GM18517 (cell line): ENCODE results near the gene MKNK1.
"Not testable (repeated sequence)": the region's sequence is repeated elsewhere in the genome, so short reads cannot be mapped to it uniquely, and the experiment has no call there.

Experiments used
- ATAC-seq: cut with Tn5 transposase; IDR thresholded peaks from one replicate; pipeline ENCODE4 v1.9.1; 2021; ENCODE audit warnings: mild to moderate bottlenecking, moderate library complexity; ENCODE audit not compliant: unreplicated experiment

MKNK1 gene

DNA sequence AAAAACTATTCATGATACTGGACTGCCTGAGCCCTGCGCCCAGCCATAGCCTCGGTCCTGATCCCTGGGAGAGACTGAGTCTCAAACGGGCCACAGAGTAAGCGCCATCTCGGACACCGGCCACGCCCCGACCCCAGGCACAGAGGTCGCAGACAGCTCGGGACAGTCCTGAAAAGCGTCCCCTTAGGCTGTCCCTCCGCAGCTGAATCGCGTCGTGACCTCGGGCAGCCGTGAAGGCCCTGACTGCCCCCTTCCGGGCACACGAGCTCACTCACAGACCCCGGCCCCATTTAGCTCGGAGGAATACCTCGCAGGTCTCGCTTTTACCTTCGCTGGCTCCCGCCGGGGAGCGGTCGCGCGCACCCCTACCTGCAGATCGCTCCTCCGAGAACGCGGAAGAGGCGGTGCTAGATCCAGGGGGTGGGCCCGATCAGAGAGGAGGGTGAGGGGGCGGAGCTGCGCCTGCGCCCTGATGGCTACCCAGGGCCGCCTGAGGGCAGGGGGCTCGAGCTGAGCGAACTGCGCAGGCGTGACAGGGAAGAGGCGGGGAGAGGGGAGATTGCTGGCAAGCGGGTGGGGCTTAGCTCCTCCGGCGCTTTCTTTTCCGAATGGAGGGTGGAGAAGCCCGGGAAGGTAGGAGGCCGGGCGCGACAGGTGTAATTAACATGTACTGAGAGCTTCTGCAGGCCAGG lies at the start of gene MKNK1:
MKNK1 (minus strand) TSS at position 411 of the 692 bp plus-strand sequence. CDS start 20,941 bp downstream, outside the sequence.
- peak; percentile 87 for ATAC-seq

DNA sequence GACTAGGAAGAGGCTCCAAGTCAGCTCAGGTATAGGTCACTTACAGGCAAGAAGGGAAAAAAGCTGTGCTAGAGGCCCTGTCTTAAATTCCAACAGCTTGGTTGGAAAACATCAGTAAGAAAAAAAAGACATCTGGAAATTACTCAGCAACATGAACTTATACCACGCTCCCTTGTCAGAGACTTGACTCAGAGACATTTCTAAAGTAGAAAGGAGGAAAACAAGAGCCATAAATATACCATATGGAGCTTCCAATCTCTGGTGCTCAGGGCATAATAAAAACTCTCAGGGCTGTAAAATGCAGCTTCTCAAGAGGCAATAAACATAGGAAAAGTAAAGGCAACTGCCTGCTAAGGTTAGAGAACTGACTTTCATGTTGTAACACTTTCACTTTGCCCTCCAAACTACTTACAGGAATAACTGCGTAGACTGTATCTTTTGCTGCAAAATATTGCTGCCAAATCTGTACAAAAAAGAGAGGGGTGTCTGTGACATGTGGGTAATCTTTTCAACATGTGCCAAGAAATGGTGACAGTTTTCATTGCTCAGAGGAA lies 49.4 kb upstream of the MKNK1 start:
- ATAC-seq = no peak

DNA sequence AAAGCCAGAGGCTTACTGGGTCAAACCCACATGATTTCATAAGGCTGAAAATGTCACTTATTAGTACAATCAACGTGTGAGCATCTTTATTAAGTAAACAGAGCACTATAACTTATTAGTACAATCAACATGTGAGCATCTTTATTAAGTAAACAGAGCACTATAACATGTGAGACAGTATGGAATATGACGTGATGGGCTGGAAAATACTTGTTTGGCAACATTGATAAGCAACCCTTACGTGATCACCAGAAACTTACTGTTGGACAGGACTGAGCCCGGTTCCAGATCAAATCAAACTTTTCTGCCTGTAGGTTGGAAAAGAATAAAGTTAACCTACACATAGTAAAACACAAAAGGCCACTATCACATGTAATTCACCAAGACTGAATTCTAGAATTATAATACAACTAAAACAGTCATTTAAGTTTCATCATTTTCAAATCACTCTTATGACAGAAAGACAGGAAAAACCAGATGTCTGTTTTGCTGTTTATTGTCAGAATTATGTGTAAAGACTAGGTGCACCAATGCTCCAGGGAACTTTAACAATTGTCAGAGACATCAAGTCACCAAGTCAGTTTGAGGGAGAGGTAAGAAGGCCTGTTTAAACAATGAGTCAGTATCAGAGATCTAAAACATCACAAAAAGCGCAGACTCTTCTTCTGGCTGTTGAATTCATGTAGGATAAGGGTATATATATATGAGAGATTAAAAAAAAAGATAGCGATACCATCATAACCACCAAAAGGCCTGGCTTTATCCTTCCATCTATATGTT lies 48.4 kb upstream of the MKNK1 start:
- ATAC-seq = no peak

DNA sequence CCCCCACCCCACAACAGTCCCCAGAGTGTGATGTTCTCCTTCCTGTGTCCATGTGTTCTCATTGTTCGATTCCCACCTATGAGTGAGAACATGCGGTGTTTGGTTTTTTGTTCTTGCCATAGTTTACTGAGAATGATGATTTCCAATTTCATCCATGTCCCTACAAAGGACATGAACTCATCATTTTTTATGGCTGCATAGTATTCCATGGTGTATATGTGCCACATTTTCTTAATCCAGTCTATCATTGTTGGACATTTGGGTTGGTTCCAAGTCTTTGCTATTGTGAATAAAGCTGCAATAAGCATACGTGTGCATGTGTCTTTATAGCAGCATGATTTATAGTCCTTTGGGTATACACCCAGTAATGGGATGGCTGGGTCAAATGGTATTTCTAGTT lies 47.1 kb upstream of the MKNK1 start:
- ATAC-seq = not testable (repeated sequence)

DNA sequence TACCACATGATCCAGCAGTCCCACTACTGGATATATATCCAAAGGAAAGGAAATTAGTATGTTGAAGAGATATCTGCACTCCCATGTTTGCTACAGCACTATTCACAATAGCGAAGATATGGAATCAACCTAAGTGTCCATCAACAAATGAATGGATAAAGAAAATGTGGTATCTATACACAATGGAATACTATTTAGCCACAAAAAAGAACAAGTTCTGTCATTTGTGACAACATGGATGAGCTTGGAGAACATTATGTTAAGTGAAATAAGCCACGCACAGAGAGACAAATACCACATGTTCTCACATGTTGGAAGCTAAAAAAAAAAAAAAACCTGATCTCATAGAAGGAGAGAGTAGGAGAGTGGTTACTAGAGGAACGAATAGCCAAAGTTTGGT lies 46.4 kb upstream of the MKNK1 start:
- ATAC-seq = no peak

DNA sequence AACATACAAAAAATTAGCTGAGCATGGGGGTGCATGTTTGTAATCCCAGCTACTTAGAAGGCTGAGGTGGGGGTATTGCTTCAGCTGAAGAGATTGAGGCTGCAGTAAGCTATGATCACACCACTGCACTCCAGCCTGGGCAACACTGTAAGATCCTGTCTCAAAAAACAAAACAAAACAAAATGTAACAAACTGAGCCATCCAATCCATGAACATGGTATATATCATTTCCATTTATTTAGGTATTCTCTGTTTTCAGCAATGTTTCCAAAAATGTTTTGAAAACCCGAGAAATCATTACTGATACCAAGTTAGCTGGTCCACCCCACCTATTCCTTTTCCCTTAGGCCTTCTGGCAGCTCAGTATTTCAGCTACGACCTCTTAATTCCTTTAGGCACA lies 45.7 kb upstream of the MKNK1 start:
- ATAC-seq = no peak

DNA sequence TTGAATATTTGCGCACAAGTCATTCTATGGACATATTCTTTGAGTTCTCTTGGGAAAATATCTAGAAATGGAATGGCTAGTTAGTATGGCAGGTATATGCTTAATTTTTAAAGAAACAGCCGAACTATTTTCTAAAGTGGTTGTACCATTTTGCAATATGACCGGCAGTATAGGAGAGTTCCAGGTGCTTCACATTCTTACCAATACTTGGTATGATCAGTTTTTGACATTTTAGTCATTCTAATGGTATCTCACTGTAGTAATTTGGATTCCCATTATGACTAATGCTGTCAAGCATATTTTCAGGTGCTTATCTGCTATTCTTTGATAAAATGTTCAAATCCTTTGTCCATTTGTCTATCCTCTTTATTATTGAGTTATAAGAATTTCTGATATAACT lies 43.5 kb upstream of the MKNK1 start:
- no peak for ATAC-seq

DNA sequence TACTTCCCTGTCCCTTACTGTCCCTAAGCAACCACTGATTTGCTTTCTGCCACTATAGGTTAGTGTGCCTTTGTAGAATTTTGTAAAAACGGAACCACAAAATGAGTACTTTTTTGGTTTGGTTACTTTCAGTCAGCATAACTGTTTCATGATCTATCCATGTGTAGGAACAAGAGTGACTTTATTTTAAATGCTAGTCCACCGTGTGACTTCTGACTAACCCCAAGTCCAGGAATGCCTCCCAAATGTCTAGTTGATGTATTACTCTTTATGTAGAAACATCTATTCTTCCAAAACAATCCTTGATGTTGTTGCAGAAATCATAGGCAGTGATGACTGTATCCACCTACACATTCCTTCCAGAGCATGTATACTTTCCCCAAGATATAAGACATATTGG lies 42.8 kb upstream of the MKNK1 start:
- ATAC-seq = no peak

DNA sequence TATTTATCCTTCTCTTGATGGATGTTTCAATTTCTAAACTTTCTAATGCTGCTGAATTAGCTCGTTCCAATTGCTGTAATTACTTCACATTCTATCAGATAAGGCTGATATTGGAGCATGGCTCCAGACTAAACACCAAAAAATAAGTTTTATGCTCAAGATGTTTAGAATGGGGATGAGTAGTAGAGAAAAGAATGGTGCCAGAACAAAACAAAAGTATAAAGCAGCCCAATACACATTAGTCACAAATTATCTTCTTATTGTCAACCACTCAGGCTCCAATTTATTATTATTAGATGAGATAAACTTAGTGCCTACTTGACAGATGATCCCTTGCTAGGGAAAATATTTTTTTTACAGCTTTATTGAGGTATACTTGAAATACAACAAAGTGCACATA lies 42.3 kb upstream of the MKNK1 start:
- no peak for ATAC-seq

DNA sequence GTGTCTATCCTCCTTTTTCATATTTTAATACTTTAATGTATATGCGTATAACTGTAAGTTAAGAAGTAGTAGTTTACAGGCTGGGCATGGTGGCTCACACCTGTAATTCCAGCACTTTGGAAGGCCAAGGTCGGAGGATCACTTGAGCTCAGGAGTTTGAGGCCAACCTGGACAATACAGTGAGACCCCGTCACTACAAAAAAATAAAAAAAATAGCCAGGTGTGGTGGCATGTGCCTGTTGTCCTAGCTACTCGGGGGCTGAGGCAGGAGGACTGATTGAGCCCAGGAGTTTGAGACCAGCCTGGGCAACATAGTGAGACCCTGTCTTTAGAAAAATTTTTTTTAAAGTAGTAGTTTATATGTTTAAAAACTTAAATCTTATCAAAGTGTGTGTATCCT lies 41.7 kb upstream of the MKNK1 start:
- ATAC-seq = no peak

DNA sequence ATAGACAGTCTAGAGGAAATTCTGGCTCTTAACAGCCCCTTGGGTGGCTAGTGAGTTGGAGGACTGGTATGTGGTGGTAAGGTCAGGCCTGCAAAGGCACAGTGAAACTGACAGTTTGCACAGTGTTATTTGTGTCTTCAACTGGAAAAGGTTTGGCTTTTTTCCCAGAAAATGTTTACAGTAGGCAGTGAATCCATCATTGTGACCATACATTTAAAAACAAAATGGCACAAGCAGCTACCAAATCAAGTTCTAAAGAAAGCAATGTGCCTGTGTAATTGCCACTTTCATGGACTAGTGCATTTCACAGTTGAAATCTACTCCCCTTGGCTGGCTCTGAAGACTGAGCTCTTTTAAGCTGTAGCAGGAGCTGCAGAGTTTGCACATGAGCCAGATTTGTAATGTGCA lies 39.3 kb upstream of the MKNK1 start:
- ATAC-seq = no peak

DNA sequence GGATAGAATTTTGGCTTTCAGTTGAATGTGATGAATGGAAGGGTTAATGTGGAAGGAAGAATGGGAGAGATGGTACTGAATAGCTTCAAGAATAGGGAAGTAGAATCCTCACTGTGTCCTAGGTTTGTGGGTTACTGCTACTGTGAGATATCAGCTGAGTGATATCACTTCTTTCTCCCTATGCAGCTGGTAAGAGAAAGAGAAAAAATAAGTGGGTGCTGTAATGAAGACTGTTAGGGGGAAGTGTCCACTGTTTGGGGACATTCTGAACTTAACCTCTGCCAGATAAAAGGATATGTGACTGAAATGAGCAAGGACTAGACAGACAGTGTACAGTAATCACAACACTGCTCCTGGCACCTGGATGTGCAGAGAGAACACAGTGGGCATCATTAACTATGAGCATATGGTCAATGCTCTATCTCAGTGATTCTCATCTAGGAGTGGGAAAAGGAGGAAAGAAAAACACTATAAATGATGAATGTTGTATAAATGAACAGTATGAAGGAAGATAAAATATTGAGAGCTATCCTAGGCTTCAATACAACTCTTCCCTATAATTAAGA lies 38.1 kb upstream of the MKNK1 start:
- no peak for ATAC-seq

DNA sequence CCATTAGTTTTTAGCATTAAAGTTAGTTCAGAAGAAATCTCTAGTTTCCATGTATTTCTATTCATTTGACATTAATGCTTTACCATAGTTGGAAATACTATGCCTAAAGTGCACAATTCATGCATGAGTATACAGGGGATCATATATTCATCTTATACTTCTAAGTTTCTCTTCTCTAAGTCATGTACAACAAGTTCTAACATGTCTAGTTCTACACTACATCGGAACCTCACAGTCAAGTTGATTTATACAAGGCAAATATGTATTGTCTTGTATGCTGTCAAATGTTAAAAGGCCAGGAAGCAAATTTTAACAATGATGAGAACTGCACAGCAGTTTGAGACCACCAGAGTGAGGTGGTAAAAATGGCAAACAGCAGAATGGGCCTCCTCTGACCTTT lies 35.5 kb upstream of the MKNK1 start:
- no peak for ATAC-seq

DNA sequence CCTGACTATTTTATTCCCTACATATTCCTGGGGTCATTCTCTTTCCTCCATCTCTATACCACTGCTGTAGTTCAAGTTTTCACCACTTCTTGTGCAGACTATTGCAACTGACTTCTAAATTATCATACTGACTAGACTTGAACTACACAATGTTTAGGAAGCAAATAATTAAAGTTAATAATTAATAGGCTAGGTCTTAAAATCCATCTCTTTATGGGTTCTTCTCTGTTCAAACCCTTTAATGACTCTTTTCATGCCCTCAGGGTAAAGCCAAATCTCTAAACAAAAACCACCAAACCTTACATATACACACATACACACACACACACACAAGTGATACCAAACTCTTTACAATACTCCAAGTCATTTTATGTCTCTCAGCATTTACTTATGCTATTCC lies 34.9 kb upstream of the MKNK1 start:
- no peak for ATAC-seq

DNA sequence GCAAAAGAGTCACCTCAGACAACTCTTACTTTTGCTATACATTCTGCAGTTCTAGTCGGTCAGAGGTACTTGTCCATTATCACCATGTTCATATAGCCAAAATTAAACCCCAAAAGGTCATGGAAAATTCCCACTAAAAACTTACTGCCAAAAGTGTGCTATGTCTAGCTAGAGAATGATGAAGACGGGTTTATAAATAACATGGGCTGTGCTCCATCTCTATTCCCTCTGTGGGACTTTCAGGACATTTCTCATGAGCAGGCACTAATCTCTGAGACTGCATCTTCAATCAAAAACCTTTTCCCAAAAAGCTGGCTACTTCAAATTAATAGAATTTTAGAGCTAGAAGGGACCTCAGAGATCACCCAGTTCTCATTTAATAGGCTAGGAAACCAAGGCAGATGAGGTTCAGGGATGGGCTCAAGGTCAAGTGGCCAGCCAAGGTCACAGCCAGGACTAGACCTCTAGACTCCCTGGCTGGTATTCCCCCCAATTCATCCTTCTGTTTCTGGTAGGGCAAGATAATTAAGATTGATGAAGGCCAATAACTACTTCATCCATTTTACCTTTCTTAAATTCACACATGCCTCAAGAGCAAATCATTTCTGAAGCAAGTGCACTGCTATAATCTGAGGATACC lies 33.5 kb upstream of the MKNK1 start:
- no peak for ATAC-seq

DNA sequence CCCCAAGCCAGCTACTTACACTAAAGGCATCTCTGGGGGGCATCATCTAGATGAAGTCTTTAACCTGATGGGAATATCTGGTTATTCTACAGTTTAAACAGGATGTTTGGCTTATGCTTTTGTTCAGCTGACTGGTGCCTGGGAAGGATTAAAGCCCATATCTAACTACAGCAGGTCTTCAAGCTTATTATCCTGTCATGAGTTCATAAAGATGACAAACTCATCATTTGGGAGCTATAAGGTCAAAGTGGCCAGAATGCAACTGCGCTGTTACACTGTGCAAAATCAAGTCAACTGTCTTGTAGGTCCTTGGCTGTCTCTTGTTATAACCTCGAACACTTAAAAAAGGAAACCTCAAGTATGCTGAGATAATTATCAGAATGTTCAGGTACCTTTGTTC lies 31.1 kb upstream of the MKNK1 start:
- no peak for ATAC-seq

DNA sequence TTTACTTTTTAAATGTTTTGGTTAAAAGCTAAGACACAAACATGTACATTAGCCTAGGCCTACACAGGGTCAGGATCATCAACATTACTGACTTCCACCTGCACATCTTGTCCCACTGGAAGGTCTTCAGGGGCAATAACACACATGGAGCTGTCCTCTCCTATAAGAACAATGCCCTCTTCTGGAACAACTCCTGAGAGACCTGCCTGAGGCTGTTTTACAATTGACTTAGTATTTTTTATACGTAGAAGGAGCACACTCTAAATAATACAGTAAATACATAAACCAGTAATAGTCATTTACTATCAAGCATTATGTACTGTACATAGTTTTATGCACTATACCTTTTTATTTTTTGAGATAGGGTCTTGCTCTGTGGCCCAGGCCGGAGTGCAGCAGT lies 26.7 kb upstream of the MKNK1 start:
- no peak for ATAC-seq

DNA sequence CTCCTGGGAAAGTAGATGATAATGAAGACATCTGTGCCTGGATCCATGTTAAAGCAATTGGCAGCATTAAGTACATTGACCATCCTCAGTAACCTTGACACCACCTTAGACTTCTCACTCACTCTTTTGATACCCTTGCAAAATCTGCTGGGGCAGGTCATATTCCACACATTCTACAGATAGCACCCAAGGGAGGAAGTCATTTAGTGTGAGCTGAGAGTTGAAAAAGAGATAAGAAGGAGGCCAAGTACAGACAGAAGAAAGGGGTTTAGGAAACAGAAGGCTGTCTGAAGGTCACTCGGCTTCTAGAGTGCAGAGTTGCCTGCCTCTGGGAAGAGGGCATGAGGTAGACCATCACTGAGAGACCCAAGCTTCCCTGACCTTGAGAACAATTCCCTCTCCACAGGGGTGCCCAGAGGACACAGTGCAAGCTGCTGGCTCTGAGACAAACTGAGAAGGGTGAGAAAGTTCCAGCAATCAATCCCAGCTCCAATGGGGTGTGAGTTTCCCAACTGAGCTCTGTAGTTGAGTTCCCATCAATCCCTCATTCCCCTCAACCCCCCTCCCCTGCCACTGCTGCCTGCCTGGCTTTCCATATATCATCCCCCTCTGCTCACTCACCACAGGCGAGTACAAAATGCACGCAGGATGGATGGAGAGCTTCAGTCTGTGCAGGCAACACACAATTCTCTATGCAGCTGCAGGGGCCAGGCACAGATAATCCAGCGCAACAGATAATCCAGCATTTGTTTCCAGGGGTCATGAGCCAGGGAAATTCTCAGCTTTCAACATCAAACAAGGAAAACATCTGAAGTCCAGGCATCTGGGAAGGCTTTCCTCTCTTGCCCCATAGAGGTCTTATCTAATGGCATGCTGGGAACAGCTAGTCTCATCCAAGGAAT lies 19.9 kb upstream of the MKNK1 start:
- no peak for ATAC-seq

DNA sequence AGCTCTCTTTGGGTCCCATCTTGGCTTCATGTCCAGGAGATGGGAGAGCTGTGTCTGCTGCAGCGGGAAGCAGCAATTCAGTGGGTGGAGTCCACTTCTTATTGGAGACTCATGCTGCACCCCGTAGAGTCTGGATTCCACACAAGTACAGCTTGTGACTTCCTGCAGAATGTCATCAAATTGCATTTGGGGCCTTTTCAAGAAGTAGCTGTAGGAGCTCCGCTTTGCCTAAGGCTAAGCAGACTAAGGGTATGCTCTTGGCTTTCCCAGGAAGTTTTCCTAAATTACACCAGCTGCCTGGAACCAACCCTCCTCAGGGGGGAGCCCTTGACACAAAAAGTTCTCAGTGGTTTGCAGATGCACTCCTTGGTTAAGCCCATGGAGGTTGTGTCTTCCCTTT lies 18.3 kb upstream of the MKNK1 start:
- ATAC-seq = no peak

DNA sequence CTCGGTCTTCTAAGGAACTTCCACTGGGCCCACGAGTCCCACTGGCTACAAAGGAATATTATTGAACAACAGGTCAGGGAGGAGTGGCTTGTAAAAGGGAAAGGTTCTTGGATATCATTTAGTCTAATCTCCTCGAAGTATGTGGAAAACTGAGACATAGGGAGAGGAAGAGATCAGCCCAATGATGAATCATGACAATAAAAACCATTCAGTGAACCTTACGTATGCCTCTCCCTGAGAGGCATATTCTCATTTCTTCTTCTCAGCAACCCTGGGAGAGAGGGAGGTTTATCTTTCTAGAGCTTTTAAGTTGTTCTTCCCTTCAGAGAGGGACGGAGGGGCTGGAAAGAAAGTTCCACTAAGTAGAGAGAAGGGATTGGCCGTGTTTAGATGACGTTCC lies 17.9 kb upstream of the MKNK1 start:
- ATAC-seq = no peak
